Mesenchymal stem cell (in vitro differentiated cells and primary cell): ENCODE measurements around the gene GNG4.
"Not testable (repeated sequence)": the region's sequence is repeated elsewhere in the genome, so short reads cannot be mapped to it uniquely, and the experiment has no call there.

Experiments
- DNase-seq: peaks from one replicate; pipeline ENCODE4 v3.0.0-alpha.2; 2013
- H2AFZ ChIP-seq: one replicate; pipeline ENCODE4 v1.6.1; 2013; ENCODE audit warnings: low read depth, mild to moderate bottlenecking, control low read depth, inconsistent platforms, low read length, moderate library complexity
- H2AK5ac ChIP-seq: 2 replicates; pipeline ENCODE4 v1.6.1; 2013; ENCODE audit warnings: low read length, moderate library complexity, mild to moderate bottlenecking, inconsistent platforms; ENCODE audit not compliant: severe bottlenecking
- H2BK120ac ChIP-seq: one replicate; pipeline ENCODE4 v1.6.1; 2013; ENCODE audit warnings: low read depth, mild to moderate bottlenecking, inconsistent platforms, low read length, moderate library complexity
- H2BK12ac ChIP-seq, 2 experiments: one replicate each; pipeline ENCODE4 v1.6.1; 2013; ENCODE audit warnings: inconsistent platforms in 2 of 2, low read length in 2 of 2, mild to moderate bottlenecking in 2 of 2, moderate library complexity in 2 of 2, control low read depth in 1 of 2
- H2BK15ac ChIP-seq: one replicate; pipeline ENCODE4 v1.6.1; 2013; ENCODE audit warnings: mild to moderate bottlenecking, low read depth, inconsistent platforms; ENCODE audit not compliant: poor library complexity, severe bottlenecking
- H2BK5ac ChIP-seq: 2 replicates; pipeline ENCODE4 v1.6.1; 2013; ENCODE audit warnings: low read depth, mild to moderate bottlenecking, low read length, control low read depth, inconsistent platforms; ENCODE audit not compliant: poor library complexity, severe bottlenecking
- H3K14ac ChIP-seq, 2 experiments: one replicate each; pipeline ENCODE4 v1.6.1; 2013; ENCODE audit warnings: inconsistent platforms in 2 of 2, low read length in 2 of 2, control low read depth in 1 of 2, mild to moderate bottlenecking in 1 of 2, moderate library complexity in 1 of 2
- H3K18ac ChIP-seq, 2 experiments: one replicate each; pipeline ENCODE4 v1.6.1; 2013; ENCODE audit warnings: inconsistent platforms in 2 of 2, low read length in 2 of 2, control low read depth in 1 of 2, low read depth in 1 of 2, mild to moderate bottlenecking in 1 of 2
- H3K23ac ChIP-seq, 2 experiments: one replicate each; pipeline ENCODE4 v1.6.1; 2013; ENCODE audit warnings: inconsistent platforms in 2 of 2, low read length in 2 of 2, mild to moderate bottlenecking in 2 of 2, moderate library complexity in 2 of 2, control low read depth in 1 of 2
- H3K27ac ChIP-seq: 2 replicates; pipeline ENCODE4 v1.5.1; 2013; ENCODE audit warnings: mild to moderate bottlenecking, moderate library complexity, low read length, control low read depth, inconsistent platforms; ENCODE audit not compliant: poor library complexity, severe bottlenecking
- H3K27me3 ChIP-seq, 2 experiments: 2 replicates each; pipeline versions ENCODE4 v1.6.1 to v1.7.0; 2013; ENCODE audit warnings: low read length in 2 of 2, mild to moderate bottlenecking in 2 of 2, moderate library complexity in 2 of 2, control low read depth in 1 of 2, inconsistent platforms in 1 of 2; ENCODE audit not compliant: control insufficient read depth in 1 of 2, insufficient read depth in 1 of 2
- H3K36me3 ChIP-seq, 2 experiments: 2 replicates each; pipeline versions ENCODE4 v1.6.1 to v1.7.0; 2013; ENCODE audit warnings: low read length in 2 of 2, control low read depth in 1 of 2, inconsistent platforms in 1 of 2, low read depth in 1 of 2, mild to moderate bottlenecking in 1 of 2; ENCODE audit not compliant: insufficient read depth in 2 of 2, control insufficient read depth in 1 of 2
- H3K4ac ChIP-seq, 2 experiments: one replicate each; pipeline ENCODE4 v1.6.1; 2013; ENCODE audit warnings: inconsistent platforms in 2 of 2, low read length in 2 of 2, mild to moderate bottlenecking in 2 of 2, moderate library complexity in 2 of 2, control low read depth in 1 of 2, low read depth in 1 of 2
- H3K4me1 ChIP-seq: 2 replicates; pipeline ENCODE4 v1.6.1; 2013; ENCODE audit warnings: low read depth, low read length, control low read depth; ENCODE audit not compliant: control insufficient read depth, insufficient read depth
- H3K4me2 ChIP-seq: 2 replicates; pipeline ENCODE4 v1.6.1; 2013; ENCODE audit warnings: low read length, mild to moderate bottlenecking, inconsistent platforms; ENCODE audit not compliant: poor library complexity, severe bottlenecking
- H3K4me3 ChIP-seq, 2 experiments: 2 replicates each; pipeline versions ENCODE4 v1.5.1 to v1.7.0; 2013; ENCODE audit warnings: low read length in 2 of 2, mild to moderate bottlenecking in 2 of 2, control low read depth in 1 of 2, low read depth in 1 of 2; ENCODE audit not compliant: insufficient read depth in 1 of 2
- H3K79me1 ChIP-seq: replicated peaks from 2 replicates; pipeline ENCODE4 v1.6.1; 2013; ENCODE audit warnings: mild to moderate bottlenecking, control low read depth, low read length, inconsistent platforms; ENCODE audit not compliant: poor library complexity, severe bottlenecking
- H3K9ac ChIP-seq: 2 replicates; pipeline ENCODE4 v1.7.0; 2013; ENCODE audit warnings: mild to moderate bottlenecking, low read length, moderate library complexity
- H3K9me3 ChIP-seq: 2 replicates; pipeline ENCODE4 v1.7.0; 2013; ENCODE audit warnings: mild to moderate bottlenecking, low read length; ENCODE audit not compliant: control insufficient read depth
- H4K8ac ChIP-seq: one replicate; pipeline ENCODE4 v1.6.1; 2013; ENCODE audit warnings: inconsistent platforms, mild to moderate bottlenecking, low read length, moderate library complexity
- H4K91ac ChIP-seq: one replicate; pipeline ENCODE4 v1.6.1; 2013; ENCODE audit warnings: mild to moderate bottlenecking, low read length, inconsistent platforms
- WGBS: methylation state at CpG from one replicate; pipeline ENCODE4 v1.1.7; 2013; ENCODE audit warnings: mixed read lengths; 5-methylcytosine and 5-hydroxymethylcytosine counted together

Gene GNG4

DNA sequence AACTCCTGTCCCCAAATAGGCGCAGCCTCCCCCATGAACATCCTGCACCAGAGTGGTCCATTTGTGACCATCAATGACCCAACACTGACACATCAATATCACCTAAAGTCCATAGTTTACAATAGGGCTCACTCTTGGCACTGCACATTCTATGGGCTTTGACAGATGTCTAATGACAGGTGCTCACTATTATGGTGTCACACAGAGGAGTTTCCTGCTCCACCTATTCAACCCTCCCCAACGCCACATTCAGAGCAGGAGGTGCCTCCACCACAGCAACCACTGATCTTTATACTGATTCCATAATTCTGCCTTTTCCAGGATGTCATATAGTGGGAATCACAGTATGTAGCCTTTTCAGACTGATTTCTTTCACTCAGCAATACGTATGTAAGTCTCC lies 24.2 kb downstream of the GNG4 start:
- Histone ChIP-seq H3K79me1 (no peaks in the 10 kb centered on the region), H3K23ac (no peak overlapping the region), H2BK120ac (no peak overlapping the region), H3K14ac (no peak overlapping the region), H2BK15ac (no peak overlapping the region), H3K4me3 (no peak overlapping the region), H2BK12ac (peak overlapping the region in 1 of 2 experiments; percentile 3), H4K8ac (peak overlapping the region; percentile 47), H2BK5ac (no peak overlapping the region), H3K9ac (no peak overlapping the region), H3K4me1 (peaks cover 15% of the 10 kb centered on the region), H4K91ac (no peak overlapping the region), H2AFZ (no peak overlapping the region), H3K27ac (no peak overlapping the region), H3K4me2 (no peak overlapping the region), H3K36me3 (no peaks in the 10 kb centered on the region), H3K9me3 (no peaks in the 10 kb centered on the region), H3K18ac (no peak overlapping the region), H3K27me3 (peaks cover 3 to 41% of the 10 kb centered on the region in 2 experiments), H3K4ac (no peak overlapping the region), H2AK5ac (no peak overlapping the region)
- WGBS, result 98% methylated on average over 3 of the region's 3 CpGs
- DNase-seq, result no peak

DNA sequence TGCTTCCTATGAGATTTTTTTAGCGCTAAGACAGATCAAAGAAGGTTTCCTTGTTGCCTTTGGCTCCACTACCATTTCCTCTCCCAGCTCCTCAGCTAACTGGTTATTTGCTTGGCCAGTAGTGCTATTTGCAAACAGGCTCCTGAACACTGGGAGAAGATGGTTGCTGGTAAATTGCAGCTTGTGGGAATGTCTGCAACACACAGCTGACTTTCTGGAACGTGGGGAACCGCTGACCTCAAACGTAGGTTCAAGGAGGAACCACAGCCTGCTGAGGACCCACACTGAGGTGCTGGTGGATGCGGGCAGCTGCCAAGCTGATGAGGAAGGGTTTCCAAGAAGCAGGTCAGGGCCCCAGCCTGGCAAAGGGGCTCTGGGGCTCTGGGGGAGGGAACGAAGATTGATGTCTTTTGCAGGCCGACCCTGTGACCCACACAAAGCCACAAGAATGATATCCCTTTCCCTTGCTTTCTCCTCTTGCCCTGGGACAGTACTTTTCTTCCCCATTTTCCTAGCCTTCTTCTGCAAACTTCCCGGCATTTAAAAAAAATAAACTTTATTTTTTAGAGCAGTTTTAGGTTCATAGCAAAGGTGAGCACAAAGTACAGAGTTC lies 24.8 kb downstream of the GNG4 start:
- H3K23ac ChIP-seq, result no peak overlapping the region
- no peak overlapping the region for H3K9ac ChIP-seq
- H3K14ac ChIP-seq, result no peak overlapping the region
- H2BK5ac ChIP-seq, result no peak overlapping the region
- no peaks in the 10 kb centered on the region for H3K36me3 ChIP-seq
- no peak overlapping the region for H2BK12ac ChIP-seq
- DNase-seq, result peak; percentile 69
- peaks cover 15% of the 10 kb centered on the region for H3K4me1 ChIP-seq
- H3K9me3 ChIP-seq, result no peaks in the 10 kb centered on the region
- WGBS, result 59% methylated on average over 8 of the region's 8 CpGs
- H4K91ac ChIP-seq, result no peak overlapping the region
- peaks cover 3 to 36% of the 10 kb centered on the region in 2 experiments for H3K27me3 ChIP-seq
- no peak overlapping the region for H2AK5ac ChIP-seq
- no peak overlapping the region for H3K4ac ChIP-seq
- H3K27ac ChIP-seq, result no peak overlapping the region
- no peaks in the 10 kb centered on the region for H3K79me1 ChIP-seq
- no peak overlapping the region for H3K4me3 ChIP-seq
- H2AFZ ChIP-seq, result peak overlapping the region; percentile 24
- H3K4me2 ChIP-seq, result no peak overlapping the region
- H3K18ac ChIP-seq, result no peak overlapping the region
- H2BK120ac ChIP-seq, result no peak overlapping the region
- H4K8ac ChIP-seq, result no peak overlapping the region
- no peak overlapping the region for H2BK15ac ChIP-seq

DNA sequence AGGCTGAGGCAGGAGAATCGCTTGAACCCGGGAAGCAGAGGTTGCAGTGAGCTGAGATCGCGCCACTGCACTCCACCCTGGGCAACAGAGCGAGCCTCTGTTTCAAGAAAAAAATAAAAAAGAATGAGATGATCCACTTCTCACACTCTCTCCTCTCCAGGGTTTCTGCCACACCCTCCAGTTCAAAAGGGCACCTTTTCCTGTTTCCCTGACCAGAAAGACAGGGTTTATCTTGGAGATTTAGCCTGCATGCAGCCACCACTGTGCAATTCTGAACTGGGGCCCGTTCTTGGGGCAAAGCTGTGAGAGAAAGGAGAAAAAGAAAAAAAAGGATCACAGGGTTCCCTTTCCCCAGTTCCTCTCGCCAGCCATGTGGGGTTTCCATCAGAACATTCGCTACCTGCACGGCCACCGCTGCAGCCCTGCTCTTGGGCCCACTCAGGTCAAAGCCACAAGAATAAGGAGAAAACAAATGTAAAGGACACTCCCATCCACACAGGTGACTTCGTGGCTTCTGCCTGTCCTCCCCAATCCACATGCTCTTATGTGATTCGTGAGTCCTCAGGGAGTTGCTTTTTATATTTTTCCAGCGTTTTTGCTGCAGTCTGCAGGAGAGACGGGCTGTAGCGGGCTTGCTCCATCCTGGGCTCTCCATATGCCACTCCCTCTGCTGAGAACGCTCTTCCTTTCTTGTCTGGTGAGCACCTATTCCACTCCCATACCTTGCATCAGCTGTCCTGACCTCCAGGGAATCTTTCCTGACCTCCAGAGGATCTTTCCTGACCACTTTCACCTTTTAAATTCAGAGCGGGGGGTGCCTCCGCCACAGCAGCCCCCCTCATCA lies 26.4 kb downstream of the GNG4 start:
- no peak overlapping the region for H3K27ac ChIP-seq
- 78% methylated on average over 18 of the region's 18 CpGs for WGBS
- no peak overlapping the region for H3K18ac ChIP-seq
- H3K27me3 ChIP-seq, result peaks cover 3 to 34% of the 10 kb centered on the region in 2 experiments
- H2AFZ ChIP-seq, result no peak overlapping the region
- H2BK120ac ChIP-seq, result no peak overlapping the region
- peaks cover 18% of the 10 kb centered on the region for H3K4me1 ChIP-seq
- H3K4ac ChIP-seq, result no peak overlapping the region
- peak overlapping the region in 1 of 2 experiments; percentile 67 for H3K23ac ChIP-seq
- H4K91ac ChIP-seq, result no peak overlapping the region
- H3K9ac ChIP-seq, result no peak overlapping the region
- H2AK5ac ChIP-seq, result peak overlapping the region; percentile 46
- DNase-seq, result no peak
- no peaks in the 10 kb centered on the region for H3K9me3 ChIP-seq
- peak overlapping the region; percentile 69 for H2BK15ac ChIP-seq
- no peak overlapping the region for H4K8ac ChIP-seq
- no peak overlapping the region for H2BK12ac ChIP-seq
- no peak overlapping the region for H3K4me3 ChIP-seq
- no peak overlapping the region for H3K14ac ChIP-seq
- H3K79me1 ChIP-seq, result no peaks in the 10 kb centered on the region
- H3K4me2 ChIP-seq, result no peak overlapping the region
- no peak overlapping the region for H2BK5ac ChIP-seq
- no peaks in the 10 kb centered on the region for H3K36me3 ChIP-seq

DNA sequence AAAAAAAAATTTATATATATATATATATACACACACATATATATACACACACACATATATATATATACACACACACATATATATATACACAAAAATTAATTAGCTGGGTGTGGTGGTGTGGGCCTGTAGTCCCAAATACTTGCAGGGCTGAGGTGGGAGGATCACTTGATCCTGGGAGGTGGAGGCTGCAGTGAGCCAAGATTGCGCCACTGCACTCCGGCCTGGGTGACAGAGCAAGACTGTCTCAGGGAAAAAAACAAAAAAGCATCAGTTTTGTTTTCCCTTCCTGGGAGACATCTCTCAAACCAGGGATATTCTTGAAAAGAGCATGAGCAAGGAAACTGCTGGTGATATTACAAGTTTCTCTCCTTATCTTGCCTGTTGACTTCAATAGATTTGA lies 30.4 kb downstream of the GNG4 start:
- not testable (repeated sequence) for H3K4ac ChIP-seq, H4K8ac ChIP-seq, H2BK12ac ChIP-seq, H2BK5ac ChIP-seq, H3K36me3 ChIP-seq, H3K9me3 ChIP-seq, H2AK5ac ChIP-seq, H3K18ac ChIP-seq, DNase-seq, H3K14ac ChIP-seq, H2BK120ac ChIP-seq, H3K4me3 ChIP-seq, H3K79me1 ChIP-seq, H3K27ac ChIP-seq, H3K4me2 ChIP-seq, H3K9ac ChIP-seq, H3K23ac ChIP-seq, H4K91ac ChIP-seq, H2AFZ ChIP-seq, H2BK15ac ChIP-seq
- Histone ChIP-seq H3K27me3 (peaks cover 17 to 39% of the 10 kb centered on the region in 2 experiments), H3K4me1 (peaks cover 17% of the 10 kb centered on the region)
- WGBS, result 93% methylated on average over 2 of the region's 2 CpGs
